Activated naive CD4-positive, alpha-beta T cell treated with anti-CD3 and anti-CD28 coated beads, Interleukin-2, amount 50 U/mL, for 72 hours (primary cell): ENCODE data around the gene SERP2. TPM values are rescaled to one million over a fixed set of nuclear protein-coding genes. Genes with fewer than 3 reads are reported as not detected.

Experiments used
- ATAC-seq, 2 donors: fragments of 150-1000 bp; cut with Tn5 transposase; 2 replicates each; pipeline ENCODE4 v1.10.0; 2021; ENCODE audit warnings: mild to moderate bottlenecking in 2 of 2, moderate library complexity in 2 of 2
- DNase-seq, 2 donors: peaks; one replicate each; pipeline ENCODE4 v3.0.0; 2021 to 2022; ENCODE audit warnings: low spot score in 2 of 2
- H3K27ac Mint-ChIP-seq, 2 donors: one replicate each; pipeline ENCODE4 v1.8.0; 2022; ENCODE audit warnings: mild to moderate bottlenecking in 2 of 2, mixed read lengths in 2 of 2
- H3K36me3 Mint-ChIP-seq, 2 donors: one replicate each; pipeline ENCODE4 v1.8.0; 2022; ENCODE audit warnings: mixed read lengths in 2 of 2
- H3K9me3 Mint-ChIP-seq, 2 donors: one replicate each; pipeline ENCODE4 v1.8.0; 2022; ENCODE audit warnings: mixed read lengths in 2 of 2
- total RNA-seq, 2 donors: library from RNA; stranded (reverse); gene quantifications; one replicate each; pipeline ENCODE4 v1.2.3, GENCODE V29; 2022

Gene SERP2
- total RNA-seq, 2 donors from 2014 or later, result 0.43 to 2.2 TPM

GRCh38 chr13:44351505-44351854 lies 22.1 kb upstream of the SERP2 start:
- H3K36me3 Mint-ChIP-seq, result no peaks in the 10 kb centered on the region
- DNase-seq (no peak), ATAC-seq (no peak)
- no peaks in the 10 kb centered on the region for H3K9me3 Mint-ChIP-seq
- H3K27ac Mint-ChIP-seq, result peak overlapping the region in 1 of 2 donors; percentile 25

DNA sequence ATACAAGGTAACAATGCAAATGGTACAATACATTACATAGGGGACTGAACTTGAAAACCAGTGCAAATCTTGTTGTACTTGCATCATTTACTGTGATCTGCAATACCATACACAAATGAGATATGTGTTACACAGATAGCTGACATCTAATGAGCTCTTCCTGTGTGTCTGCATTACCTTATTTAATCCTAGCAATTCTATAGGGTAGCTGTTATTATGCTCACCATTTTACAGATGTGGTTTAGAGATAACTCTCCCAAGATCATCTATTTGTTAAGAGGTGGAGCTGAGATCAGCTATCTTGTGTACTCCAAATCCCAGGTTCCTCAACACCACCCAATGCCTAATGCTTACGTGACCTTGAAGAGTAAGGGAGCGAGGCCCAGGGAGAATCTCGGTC lies 21.4 kb upstream of the SERP2 start:
- ATAC-seq (no peak), DNase-seq (no peak)
- Mint-ChIP-seq H3K36me3 (no peaks in the 10 kb centered on the region), H3K9me3 (no peaks in the 10 kb centered on the region), H3K27ac (no peak overlapping the region)

GRCh38 chr13:44352671-44353070 lies 21.0 kb upstream of the SERP2 start:
- no peaks in the 10 kb centered on the region for H3K36me3 Mint-ChIP-seq
- ATAC-seq (no peak), DNase-seq (no peak)
- H3K27ac Mint-ChIP-seq, result no peak overlapping the region
- H3K9me3 Mint-ChIP-seq, result no peaks in the 10 kb centered on the region

- H3K9me3 Mint-ChIP-seq, result no peaks in the 10 kb centered on the region
- no peaks in the 10 kb centered on the region for H3K36me3 Mint-ChIP-seq
Measured at GRCh38 chr13:44354331-44354730, 19.3 kb upstream of the SERP2 start.

GRCh38 chr13:44354884-44355283 lies 18.7 kb upstream of the SERP2 start:
- ATAC-seq (no peak), DNase-seq (no peak)
- Mint-ChIP-seq H3K27ac (no peak overlapping the region), H3K36me3 (no peaks in the 10 kb centered on the region), H3K9me3 (no peaks in the 10 kb centered on the region)

More at GRCh38 chr13:44354331-44354730, 19.3 kb upstream of the SERP2 start:
- no peak for ATAC-seq
- H3K27ac Mint-ChIP-seq, result no peak overlapping the region
- no peak for DNase-seq

DNA sequence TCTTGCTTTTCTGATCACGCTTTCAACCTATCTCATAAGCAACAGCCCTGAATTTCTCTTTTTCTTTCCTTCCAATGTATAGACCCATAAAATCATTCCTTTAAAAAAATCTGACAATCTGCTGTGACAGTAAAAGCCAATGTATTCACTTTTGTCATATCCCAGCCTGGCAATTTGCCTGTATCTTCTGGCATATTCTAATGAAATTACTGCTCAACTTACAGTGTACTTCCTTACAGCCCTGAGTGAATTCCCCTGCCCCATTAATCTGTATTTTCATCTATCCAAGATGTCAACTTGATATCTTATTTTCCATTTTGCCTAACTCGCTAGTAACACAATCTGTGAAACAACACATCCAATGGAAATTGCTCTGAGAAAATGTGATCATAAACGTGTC lies 18.0 kb upstream of the SERP2 start:
- DNase-seq (no peak), ATAC-seq (no peak)
- H3K36me3 Mint-ChIP-seq, result no peaks in the 10 kb centered on the region
- H3K9me3 Mint-ChIP-seq, result no peaks in the 10 kb centered on the region
- H3K27ac Mint-ChIP-seq, result no peak overlapping the region

- ATAC-seq (no peak), DNase-seq (no peak)
- Mint-ChIP-seq H3K9me3 (peaks cover 0 to 5% of the 10 kb centered on the region in 2 donors), H3K27ac (no peak overlapping the region), H3K36me3 (no peaks in the 10 kb centered on the region)
Measured at GRCh38 chr13:44359983-44360375, 13.6 kb upstream of the SERP2 start.

GRCh38 chr13:44362394-44363040 lies 11.1 kb upstream of the SERP2 start:
- Mint-ChIP-seq H3K36me3 (no peaks in the 10 kb centered on the region), H3K9me3 (peaks cover 0 to 5% of the 10 kb centered on the region in 2 donors), H3K27ac (no peak overlapping the region)
- ATAC-seq (no peak), DNase-seq (no peak)

- H3K27ac Mint-ChIP-seq, result no peak overlapping the region
- H3K36me3 Mint-ChIP-seq, result no peaks in the 10 kb centered on the region
- DNase-seq, result no peak
- no peak for ATAC-seq
- H3K9me3 Mint-ChIP-seq, result peaks cover 0 to 5% of the 10 kb centered on the region in 2 donors
Measured at GRCh38 chr13:44363631-44364344, 9.8 kb upstream of the SERP2 start.

GRCh38 chr13:44364345-44365000 lies 9.2 kb upstream of the SERP2 start:
- no peaks in the 10 kb centered on the region for H3K36me3 Mint-ChIP-seq

DNA sequence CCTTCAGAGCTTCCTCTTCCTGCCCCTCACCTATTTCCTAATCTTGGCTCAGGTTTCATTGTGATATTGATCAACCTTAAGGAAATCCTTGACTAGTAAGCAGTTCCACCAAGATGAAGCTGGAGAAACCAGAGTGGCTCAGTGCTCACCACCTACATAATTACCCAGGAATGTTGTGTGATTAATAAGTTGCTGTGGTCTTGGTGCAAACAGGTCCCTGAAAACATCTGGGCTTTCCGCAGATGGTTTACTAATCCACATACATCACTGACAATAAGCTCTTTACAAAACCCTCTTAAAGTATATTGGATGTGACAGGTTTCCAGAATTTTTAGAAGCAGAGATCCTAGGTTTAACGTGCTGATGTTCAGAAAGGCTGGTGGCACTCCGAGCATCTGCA lies 8.6 kb upstream of the SERP2 start:
- Mint-ChIP-seq H3K36me3 (no peaks in the 10 kb centered on the region), H3K9me3 (peaks cover 0 to 5% of the 10 kb centered on the region in 2 donors), H3K27ac (no peak overlapping the region)
- DNase-seq, result no peak
- no peak for ATAC-seq

More at GRCh38 chr13:44364345-44365000, 9.2 kb upstream of the SERP2 start:
- Mint-ChIP-seq H3K9me3 (peaks cover 0 to 5% of the 10 kb centered on the region in 2 donors), H3K27ac (no peak overlapping the region)
- no peak for DNase-seq
- ATAC-seq, result no peak

GRCh38 chr13:44365899-44366298 lies 7.7 kb upstream of the SERP2 start:
- H3K9me3 Mint-ChIP-seq, result peaks cover 0 to 5% of the 10 kb centered on the region in 2 donors
- ATAC-seq (no peak), DNase-seq (no peak)
- H3K36me3 Mint-ChIP-seq, result no peaks in the 10 kb centered on the region
- no peak overlapping the region for H3K27ac Mint-ChIP-seq

GRCh38 chr13:44368062-44368591 lies 5.5 kb upstream of the SERP2 start:
- no peak overlapping the region for H3K27ac Mint-ChIP-seq
- ATAC-seq, result no peak
- DNase-seq, result no peak
- H3K36me3 Mint-ChIP-seq, result no peaks in the 10 kb centered on the region
- no peaks in the 10 kb centered on the region for H3K9me3 Mint-ChIP-seq

DNA sequence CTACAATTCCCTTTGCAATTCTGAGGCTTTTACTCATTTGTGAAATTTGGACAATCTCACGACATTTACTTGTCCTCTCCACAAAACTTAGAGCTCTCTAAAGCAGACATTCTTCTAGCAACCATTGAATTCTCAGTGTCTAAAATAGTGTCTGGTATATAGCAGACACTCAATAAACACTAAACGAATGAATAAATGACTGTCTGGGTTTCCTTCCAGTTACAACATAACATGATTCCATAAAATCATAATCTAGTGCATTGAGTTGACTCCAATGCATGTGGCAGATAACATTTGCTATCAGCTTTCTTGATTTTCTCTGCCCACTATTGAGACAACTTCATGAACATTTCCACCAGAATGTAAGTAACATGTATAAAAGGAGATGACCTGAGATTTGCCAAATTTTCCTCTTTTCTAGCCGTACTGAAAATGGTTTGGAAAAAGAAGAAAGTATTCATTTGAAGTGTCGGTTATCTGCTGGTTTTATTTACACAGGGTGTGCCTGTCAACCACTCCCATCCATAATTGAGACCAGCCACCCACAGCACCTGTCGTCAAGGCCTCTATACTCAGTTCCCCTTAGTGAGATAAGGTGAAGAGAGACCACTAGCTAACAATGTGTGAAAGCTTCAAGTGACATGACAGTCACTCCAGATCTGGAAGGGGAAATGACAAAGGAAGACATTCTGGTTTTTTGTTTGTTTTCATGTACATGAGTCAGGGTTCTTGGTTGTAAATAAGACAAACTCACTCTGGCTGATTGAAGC lies 4.8 kb upstream of the SERP2 start:
- Mint-ChIP-seq H3K36me3 (no peaks in the 10 kb centered on the region), H3K9me3 (no peaks in the 10 kb centered on the region), H3K27ac (no peak overlapping the region)
- DNase-seq (no peak), ATAC-seq (no peak)

DNA sequence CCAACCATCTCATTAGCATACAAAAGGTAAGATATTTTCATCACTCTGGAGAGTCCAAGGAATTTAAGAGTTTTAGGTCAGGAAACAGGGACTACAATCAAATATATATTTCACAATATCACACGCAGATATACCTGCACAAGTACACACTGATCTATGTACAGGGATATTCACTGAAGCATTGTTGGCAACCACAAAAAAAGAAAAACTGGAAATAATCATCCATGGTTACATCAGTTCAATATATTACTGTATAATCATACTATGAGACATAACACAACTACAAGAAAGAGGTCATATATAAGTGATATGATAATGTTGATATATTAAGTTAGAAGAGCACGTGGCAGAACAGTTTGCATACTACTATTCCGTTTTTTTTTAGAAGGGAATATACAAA lies 2.2 kb upstream of the SERP2 start:
- Mint-ChIP-seq H3K36me3 (no peaks in the 10 kb centered on the region), H3K9me3 (peaks cover 0 to 5% of the 10 kb centered on the region in 2 donors), H3K27ac (no peak overlapping the region)
- ATAC-seq (peak in 1 of 2 donors; percentile 82), DNase-seq (no peak)

- ATAC-seq (no peak), DNase-seq (no peak)
- peaks cover 0 to 5% of the 10 kb centered on the region in 2 donors for H3K9me3 Mint-ChIP-seq
- H3K27ac Mint-ChIP-seq, result peak overlapping the region in 1 of 2 donors; percentile 8
- H3K36me3 Mint-ChIP-seq, result no peaks in the 10 kb centered on the region
Measured at GRCh38 chr13:44373247-44373600, 400 bp upstream of the SERP2 start.

GRCh38 chr13:44374348-44374712 lies 706 bp downstream of the SERP2 start:
- Mint-ChIP-seq H3K9me3 (peaks cover 0 to 5% of the 10 kb centered on the region in 2 donors), H3K36me3 (no peaks in the 10 kb centered on the region), H3K27ac (no peak overlapping the region)
- ATAC-seq, result no peak
- no peak for DNase-seq
